HL-60 (cell line): Measurements from ENCODE around the gene PPP5C.

Experiments used
- CTCF ChIP-seq: IDR thresholded peaks from one replicate; pipeline ENCODE4 v1.5.1; 2011; ENCODE audit warnings: low read length, control low read depth, inconsistent platforms; ENCODE audit not compliant: insufficient read depth
- POLR2AphosphoS5 ChIP-seq: IDR thresholded peaks from 2 replicates; pipeline ENCODE4 v1.6.1; 2012; ENCODE audit warnings: low read depth
- REST ChIP-seq: IDR thresholded peaks from 2 replicates; pipeline ENCODE4 v1.6.1; 2012; ENCODE audit warnings: low read depth; ENCODE audit not compliant: insufficient replicate concordance

GRCh38 chr19:46383171-46383815 is 36.4 kb downstream of the PPP5C start:
- no peak for TF ChIP-seq CTCF
- no peak for TF ChIP-seq POLR2AphosphoS5
- no peak for TF ChIP-seq REST
